SK-N-MC (cell line): Measurements from ENCODE around the gene RPS23.

Source experiments
- EZH2 ChIP-seq: fragments of 200-600 bp; sonication (generic); IDR thresholded peaks from one replicate; pipeline ENCODE4 v1.6.1; 2017; ENCODE audit warnings: antibody characterized with exemption
- FOXP2 ChIP-seq: optimal IDR thresholded peaks from 2 replicates; pipeline ENCODE3; 2011; ENCODE audit warnings: mild to moderate bottlenecking, moderate library complexity; ENCODE audit not compliant: insufficient read depth; ENCODE audit errors: extremely low read length, control extremely low read depth
- POLR2AphosphoS5 ChIP-seq: IDR thresholded peaks from 2 replicates; pipeline ENCODE4 v1.6.1; 2012; ENCODE audit warnings: mild to moderate bottlenecking, low read depth, low read length, borderline replicate concordance

GRCh38 chr5:82234885-82235284 is 43.3 kb downstream of the RPS23 start:
- TF ChIP-seq EZH2, result no peak
- no peak for TF ChIP-seq POLR2AphosphoS5
- TF ChIP-seq FOXP2, result no peak
